ENCODE measurements around the gene DNAJB12. TPM values are rescaled to one million over a fixed set of nuclear protein-coding genes. Genes with fewer than 3 reads are reported as not detected.

Gene DNAJB12
- total RNA-seq, 1 donor from 2014 or later: 33.8 TPM

DNA sequence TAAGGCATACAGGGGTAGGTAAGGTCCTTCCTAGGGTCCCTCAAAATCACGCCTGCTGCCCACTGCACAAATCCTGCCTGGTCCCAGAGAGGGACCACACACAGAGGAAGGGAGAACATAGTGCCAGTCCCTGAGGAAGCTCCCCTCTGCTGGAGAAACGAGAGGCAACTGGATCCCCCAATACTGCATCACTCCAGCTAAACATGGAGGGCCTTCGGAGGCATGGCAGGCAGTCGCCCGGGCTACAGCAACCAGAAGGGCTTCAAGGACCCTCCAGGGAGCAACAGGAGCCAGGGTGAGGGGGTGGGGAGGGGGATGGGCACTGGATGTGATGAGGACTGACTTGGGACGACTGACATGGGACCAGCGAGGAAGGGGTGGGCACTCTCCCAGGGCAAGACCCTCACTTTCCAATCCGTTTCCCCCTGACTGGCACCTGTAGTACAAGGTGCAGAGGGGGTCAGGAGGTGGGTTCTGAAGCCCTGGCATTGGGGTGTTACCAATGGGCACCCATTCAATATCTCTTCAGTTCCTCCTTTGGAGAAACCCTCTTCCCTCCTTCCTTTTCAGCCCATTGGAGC, 59.3 kb downstream of the DNAJB12 start:
- no peak for DNase-seq (ENCODE audit: low read depth)

DNA sequence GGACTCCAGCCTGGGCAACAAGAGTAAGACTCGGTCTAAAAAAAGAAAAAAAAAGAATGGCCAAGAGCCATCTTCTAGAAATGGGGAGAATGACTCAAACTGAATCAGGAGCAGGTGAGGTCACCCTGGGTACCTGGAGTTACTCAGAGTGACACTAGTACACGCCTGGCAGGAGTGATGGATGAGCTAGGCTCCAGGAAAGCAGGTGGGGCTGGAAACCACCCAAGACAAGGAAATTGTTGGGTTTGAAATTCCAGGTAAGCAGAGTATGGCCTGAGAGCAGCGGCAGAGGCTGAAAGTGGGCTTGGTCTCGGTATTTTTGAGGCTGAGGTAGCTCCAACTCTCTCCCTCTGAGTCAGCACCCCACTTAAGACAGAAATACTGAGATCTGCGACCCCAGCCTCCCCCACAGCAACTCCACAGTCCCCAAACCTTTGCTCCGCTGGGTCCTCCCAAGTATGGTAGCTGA, 62.5 kb downstream of the DNAJB12 start:
- DNase-seq (ENCODE audit: low read depth): peak; percentile 83

DNA sequence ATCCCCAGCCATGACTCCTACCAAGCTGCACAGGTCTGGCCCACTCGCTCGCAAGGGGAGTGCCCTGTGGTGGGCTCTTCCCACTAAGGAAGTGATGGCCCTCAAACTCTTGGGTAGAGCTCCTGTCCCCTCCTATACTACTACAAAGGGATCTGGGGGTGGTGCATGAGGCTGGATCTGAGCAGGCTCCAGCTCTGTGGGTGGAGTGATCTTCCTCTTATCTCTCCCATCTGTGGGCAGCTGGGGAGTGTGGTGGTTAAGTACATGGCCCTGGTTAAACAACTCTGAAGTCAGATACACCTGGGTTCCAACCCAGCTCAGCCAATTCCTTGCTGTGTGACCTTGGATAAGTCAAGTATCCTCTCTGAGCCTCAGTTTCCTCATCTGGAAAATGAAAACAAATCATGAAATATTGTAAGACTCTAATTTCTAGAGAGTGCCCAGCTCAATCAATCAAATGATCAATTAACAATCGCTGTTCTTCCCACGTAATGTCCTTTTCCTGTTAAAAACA, 63.6 kb downstream of the DNAJB12 start:
- no peak for DNase-seq (ENCODE audit: low read depth)

DNA sequence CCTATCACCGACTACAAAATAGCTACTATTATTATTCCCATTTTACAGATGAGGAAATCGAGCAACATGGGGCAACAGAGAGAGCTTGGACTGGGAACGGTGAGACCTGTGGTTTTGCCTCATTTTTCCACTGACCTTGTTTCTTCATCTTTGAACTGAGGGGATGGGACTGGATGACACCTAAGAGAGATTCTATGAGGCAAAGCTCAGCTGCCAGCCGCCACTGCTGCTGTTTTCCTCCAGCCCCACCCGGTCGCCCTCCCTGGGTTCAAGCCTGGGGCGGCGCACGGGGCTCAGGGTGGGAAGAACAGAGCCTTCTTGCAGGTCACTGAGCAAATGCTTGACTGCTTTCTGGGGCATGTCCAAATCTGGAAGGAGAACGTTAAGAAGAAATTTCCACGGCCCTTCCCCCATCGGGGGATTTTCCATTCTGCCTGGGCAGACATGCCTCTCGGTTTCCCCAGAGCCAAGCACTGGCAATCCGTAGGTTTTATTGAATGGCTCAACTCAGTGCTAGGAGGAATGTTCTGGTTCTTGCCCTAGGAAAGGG, 68.7 kb downstream of the DNAJB12 start:
- peak; percentile 94 for DNase-seq (ENCODE audit: low read depth)

DNA sequence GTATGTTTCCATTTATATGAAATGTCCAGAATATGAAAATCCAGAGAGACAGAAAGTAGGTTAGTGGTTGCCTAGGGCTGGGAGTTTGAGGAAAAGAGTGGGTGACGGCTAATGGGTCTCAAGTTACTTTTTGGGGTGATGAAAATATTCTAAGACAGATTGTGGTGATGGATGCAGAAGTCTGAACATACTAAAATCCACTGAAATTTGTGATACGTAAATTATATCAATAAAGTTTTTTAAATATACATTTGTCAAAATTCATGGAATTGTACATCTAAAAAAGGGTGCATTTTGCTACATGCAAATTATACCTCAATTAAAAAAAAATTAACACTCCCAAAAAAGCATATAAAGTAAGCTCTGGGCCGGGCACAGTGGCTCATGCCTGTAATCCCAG, 71.6 kb downstream of the DNAJB12 start:
- no peak for DNase-seq (ENCODE audit: low read depth)

Other genes with a start within 250 kb of the DNAJB12 start
- 79.7 and 86.9 TPM in 2 replicates for gene ANAPC16, start 138.9 kb downstream of the DNAJB12 start, total RNA-seq
- 61.1 and 61.6 TPM in 2 replicates for gene ASCC1, start 138.6 kb downstream of the DNAJB12 start, total RNA-seq
- 246 and 704 TPM in 2 replicates for gene DDIT4, start 81.0 kb downstream of the DNAJB12 start, total RNA-seq

Data from renal cortical epithelial cell (primary cell).